CD4-positive, alpha-beta T cell treated with Interferon gamma for 1 hour (primary cell): ENCODE results near the gene LCNL1.

Source experiments
- DNase-seq: peaks from one replicate; pipeline ENCODE4 v3.0.0-alpha.2; 2020

LCNL1 gene

DNA sequence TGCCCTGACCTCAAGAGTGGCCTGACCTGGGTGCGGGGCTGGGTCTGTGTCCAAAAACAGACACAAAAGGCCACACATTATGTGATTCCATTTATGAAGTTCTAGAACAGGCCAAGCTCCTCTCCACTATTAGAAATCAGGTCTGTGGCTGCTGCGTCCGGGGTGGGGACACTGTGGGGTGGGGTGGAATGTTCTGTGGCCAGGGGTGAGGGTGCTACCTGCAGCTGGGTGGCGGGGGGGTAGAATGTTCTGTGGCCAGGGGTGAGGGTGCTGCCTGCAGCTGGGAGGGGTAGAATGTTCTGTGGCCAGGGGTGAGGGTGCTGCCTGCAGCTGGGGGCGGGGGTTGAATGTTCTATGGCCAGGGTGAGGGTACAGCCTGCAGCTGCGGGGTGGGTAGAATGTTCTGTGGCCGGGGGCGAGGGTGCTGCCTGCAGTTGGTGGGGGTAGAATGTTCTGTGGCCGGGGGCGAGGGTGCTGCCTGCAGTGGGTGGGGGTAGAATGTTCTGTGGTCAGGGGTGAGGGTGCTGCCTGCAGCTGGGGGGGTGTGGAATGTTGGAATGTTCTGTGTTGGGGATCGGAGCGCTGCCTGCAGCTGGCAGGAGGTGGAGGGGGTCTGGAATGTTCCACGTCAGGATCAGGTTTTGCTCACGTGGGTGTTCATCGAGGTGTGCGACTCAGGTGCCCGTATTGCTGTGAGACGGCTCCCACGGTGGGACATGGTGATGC is 22.4 kb upstream of the LCNL1 start:
- DNase-seq = peak; percentile 47

DNA sequence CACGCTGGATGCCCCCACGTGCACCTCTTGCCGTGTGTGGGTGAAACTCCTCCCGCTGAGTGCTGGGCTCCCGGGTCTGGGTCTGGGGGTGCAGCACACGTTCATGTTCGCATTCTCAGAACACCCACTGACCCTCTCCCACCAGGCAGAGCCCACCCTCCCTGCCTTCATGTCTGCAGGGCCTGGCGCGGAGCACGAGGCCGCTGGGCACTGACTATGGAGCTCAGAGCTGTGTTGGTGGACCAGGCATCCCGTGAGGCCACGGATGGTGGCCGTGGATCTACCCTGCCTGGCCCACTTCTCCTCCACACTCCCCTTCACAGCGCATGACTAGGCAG is 21.9 kb upstream of the LCNL1 start:
- DNase-seq = no peak

DNA sequence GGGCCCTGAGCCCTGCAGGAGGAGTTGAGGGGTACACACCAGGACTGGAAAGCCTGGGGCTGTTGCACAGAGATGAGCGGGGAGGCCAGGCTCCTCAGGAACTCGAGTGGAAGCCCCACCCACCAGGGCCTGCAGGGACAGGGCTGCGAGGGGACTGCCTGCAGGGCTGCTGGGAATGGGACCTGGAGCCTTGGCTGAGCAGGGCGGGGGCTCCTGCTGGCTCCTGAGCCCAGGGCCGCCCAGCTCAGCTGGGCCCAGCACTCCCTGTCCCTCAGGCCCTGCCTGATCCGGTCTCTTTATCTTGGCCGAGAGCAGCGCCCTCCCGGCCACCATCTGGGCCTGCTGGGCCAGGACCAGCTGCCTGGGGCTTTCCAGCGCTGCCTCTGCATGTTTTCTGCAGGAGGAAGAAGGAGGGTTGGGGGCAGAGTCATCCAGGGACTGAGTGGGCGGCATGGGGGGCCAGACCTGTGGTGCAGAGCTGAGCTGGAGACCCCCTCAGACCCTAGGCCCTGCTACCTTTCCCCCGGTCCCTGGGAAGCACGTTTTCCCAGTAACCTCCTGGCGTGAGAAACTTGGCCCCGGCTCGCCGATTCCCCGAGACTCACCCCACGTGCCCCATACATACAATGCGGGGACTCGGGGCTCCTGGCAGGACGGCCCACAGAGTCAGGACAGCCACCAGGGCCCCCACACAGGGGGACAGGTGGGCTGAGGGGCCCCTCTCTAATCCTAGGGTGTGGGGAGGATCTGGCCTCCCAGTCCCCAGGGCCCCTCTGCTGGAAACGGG is 21.3 kb upstream of the LCNL1 start:
- DNase-seq = no peak

DNA sequence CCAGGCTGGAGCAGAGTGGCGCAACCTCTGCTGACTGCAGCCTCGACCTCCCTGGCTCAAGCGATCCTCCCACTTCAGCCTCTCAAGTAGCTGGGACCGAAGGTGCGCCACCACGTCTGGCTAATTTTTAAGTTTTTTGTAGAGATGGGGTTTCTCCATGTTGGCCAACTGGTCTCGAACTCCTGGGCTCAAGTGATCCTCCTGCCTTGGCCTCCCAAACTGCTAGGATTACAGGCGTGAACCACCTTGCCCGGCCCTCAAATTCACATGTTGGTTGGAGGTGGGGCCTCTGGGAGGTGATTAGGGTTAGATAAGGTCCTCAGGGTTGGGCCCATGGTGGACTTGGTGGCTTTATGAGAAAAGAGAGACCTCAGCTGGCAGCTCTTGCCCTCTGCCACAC is 20.6 kb upstream of the LCNL1 start:
- no peak for DNase-seq

DNA sequence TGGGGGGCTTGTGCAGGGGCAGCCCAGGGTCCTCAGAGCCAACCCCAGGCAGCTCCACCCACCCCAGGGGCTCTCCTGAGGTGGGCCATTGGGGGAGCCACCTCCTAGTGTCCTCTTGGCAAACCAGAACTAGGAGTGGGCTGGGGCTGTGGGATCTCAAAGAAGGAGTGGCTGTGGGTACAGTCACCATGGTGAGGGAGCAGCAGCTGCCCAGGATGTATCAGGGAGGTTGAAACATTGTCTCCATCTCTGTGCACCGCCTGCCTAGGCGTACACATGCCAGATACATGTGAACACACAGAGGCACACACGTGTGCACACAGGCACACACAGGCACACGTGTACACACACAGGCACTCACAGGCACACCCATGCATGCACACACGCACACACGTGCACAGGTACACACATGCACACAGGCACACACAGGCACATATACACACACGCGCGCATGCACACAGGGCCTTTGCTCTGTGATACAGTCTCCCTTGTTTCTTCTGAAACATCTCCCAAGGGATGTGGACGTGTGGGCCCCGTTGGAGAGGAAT is 20.0 kb upstream of the LCNL1 start:
- no peak for DNase-seq

- DNase-seq = no peak
These were observed 19.5 kb upstream of the LCNL1 start for GRCh38 chr9:136963341-136963740.

DNA sequence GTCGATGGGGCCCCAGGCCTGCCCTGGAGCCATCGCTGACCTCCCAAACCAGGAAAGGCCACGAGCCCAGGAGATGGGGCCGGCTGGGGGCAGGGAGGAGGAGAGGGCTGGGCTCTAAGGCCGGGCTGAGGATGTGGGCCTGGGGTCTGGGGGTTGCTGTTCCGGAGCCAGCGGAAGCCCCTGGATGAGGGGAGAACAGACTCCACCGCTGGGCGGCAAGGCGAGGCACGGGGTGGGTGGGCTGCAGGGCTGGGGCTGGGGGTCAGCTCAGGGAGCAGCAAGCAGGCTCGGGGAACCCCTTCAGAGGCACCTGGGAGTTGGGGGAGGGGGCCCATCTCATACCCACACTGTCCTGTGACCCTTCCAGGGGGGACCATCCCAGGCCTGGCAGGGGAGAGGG is 19.0 kb upstream of the LCNL1 start:
- DNase-seq = no peak

GRCh38 chr9:136964171-136964689 is 18.6 kb upstream of the LCNL1 start:
- no peak for DNase-seq

DNA sequence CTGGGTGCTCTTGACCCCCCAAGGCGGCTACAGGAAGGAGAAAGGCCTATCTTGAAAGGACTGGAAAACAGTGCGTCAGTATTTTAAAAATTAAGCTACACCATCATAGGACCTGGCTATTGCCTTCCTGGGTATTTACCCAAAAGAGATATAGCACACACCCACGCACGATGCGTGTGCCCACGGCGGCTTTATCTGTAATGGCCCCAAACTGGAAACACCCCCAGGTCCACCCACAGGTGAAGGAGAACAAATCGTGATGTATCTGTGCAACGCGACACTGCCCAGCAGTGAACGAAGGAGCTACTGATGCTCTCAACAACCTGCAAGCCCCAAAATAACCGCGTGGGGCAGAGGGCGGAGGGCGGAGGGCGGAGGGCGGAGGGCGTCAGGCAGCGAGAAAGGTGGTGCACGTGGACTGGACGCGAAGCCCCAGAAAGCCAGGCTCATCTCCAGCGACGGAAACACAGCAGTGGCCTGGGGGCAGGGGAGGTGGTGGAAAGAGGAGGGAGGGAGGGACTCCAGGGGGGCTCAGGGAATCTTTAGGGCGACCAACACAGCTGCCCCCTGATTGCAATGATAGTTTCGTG is 17.9 kb upstream of the LCNL1 start:
- no peak for DNase-seq

- peak; percentile 53 for DNase-seq
These were observed 16.9 kb upstream of the LCNL1 start for GRCh38 chr9:136965771-136966484.

- DNase-seq = no peak
These were observed 14.3 kb upstream of the LCNL1 start for GRCh38 chr9:136968333-136969127.

DNA sequence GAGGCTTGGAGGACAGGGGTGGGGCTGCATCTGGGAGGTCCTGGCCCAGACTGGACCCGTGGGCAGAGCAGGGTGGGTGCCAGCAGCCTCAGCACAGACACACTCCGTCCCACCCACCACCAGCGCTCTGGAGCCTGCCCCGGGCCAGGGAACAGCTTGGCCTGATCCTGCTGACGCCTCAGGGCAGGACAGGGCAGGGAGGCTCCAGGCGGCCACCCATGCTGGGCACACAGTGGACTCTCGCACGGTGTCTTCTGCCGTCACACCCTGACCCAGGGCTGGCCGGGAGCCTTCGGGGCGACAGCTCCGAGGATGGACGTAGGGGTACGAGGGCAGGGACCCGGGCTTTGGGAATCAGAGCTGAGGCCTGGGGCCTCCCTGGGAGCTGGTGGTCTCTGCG is 13.6 kb upstream of the LCNL1 start:
- DNase-seq = no peak

DNA sequence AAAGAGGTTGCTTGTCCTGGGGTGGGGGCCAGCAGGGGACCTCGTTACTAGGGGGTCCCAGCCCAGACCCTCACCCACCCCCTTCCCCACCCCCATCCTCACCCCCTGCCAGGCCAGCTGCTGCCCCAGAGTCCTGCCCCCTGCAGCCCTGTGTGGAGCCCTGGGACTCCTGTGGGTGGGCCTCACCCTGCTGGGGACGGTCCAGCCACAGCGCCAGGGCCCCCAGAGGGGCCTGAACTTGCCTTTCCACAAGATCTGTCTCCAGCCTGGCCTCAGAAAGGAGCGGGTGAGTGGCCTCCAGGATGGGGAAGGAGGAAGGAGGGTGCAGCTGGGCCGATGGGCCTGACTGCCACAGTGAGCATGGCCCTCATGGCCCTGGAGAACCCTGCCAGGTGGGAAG is 13.0 kb upstream of the LCNL1 start:
- DNase-seq = no peak

DNA sequence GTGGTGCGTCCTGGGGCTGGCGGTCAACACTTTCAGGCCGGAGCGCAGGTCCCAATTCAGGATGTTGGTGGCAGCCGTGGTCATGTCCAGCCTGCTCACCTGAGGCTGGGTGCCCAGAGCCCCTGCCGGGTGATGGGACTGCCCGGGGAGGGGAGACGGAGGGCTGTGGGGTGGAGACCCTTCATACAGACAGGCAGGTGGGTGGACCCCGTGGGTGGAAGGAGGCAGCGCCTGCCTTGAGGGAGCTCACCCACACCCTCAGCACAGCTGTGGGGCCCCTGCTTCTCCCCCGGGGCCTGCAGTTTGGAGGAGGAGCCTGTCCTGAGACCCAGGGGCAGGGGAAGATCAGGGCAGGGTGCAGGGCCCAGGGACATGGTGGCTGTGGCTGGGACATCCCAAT is 12.4 kb upstream of the LCNL1 start:
- DNase-seq = no peak

DNA sequence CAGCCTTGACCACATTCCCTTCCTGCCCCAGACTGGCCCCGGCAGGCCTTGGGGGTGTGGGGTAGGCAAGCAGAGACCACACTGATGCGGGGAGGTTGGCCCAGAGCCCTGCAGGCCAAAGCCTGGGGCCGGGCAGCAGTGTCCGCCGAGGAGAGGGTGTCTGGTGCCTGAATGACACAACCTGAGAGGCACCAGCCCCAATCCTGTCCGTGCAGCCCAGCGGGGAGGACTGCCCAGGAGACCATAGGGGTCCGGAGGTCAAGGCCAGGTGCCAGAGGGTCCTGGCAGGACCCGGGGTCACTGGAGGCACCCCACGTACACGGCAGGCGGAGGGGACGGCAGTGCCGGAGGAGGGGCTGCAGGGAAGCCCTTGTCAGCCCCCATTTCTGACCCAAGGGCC is 11.0 kb upstream of the LCNL1 start:
- DNase-seq = no peak

DNA sequence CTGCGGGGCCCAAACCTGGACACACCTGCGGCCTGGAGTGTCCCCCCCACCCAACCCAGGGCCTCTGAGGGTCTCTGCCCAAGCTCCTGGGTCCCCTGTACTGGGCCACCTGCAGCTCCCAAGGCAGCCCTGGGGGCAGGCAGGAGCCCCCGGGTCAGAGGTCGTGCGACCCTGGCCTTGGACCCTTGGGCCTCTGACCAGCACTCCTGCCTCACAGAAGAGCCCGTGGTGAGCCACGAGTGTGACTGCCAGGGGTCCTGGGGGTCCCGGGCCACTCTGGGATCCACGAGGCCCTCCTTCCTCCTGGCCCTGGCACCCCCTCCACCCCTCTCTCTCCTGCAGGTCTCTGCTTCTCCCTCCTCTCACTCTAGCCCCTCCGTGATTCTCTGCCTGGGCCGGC is 10.5 kb upstream of the LCNL1 start:
- no peak for DNase-seq

- DNase-seq = no peak
These were observed 10.1 kb upstream of the LCNL1 start for GRCh38 chr9:136972743-136973142.

- no peak for DNase-seq
These were observed 8.9 kb upstream of the LCNL1 start for GRCh38 chr9:136973618-136974617.

DNA sequence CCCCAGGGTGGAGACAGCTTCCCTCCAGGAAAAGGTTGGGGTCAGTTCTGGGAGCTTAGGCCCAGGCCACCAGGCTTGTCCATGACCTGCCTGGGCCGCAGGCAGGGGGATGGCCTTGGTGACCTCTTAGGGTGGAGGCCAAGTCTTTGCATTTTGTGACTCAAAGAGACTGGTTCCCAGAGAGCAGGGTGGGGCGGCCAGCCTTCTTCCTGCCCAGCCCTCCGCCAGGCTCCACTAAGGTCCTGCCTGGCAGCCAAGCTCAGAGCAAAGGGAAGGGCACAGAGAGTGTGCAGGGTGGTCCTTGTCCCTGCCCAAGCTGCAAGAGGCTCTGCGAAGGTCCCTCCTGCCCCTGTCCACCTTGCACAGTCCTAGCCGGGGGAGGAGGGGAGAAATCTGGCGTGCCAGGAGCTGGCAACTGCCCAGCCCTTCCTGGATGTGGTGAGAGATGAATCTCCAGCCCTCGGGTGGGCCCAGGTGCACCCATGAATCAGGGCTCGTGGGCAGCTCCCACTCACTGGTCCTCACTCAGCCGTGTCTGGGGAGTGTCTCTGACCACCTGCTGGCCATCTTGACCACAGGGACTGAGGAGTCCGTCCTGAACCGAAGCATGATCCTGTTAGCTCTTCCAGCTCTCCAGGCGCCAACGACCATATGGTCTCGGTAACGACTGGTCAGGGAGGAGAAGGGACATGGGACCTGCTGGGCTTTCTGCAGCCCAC is 7.8 kb upstream of the LCNL1 start:
- no peak for DNase-seq

GRCh38 chr9:136975644-136976043 is 7.1 kb upstream of the LCNL1 start:
- peak; percentile 40 for DNase-seq
